PC-9 (cell line): ENCODE results near the gene TMEM231.

Source experiments
- CTCF ChIP-seq: fragments of 200-600 bp; sonication (generic); conservative IDR thresholded peaks from 2 replicates; pipeline ENCODE4 v1.6.1; 2017; ENCODE audit warnings: mixed run types, antibody characterized with exemption, mild to moderate bottlenecking, moderate library complexity
- EZH2 ChIP-seq: fragments of 200-600 bp; sonication (generic); IDR thresholded peaks from 2 replicates; pipeline ENCODE4 v1.8.0; 2017; ENCODE audit warnings: antibody characterized with exemption, low read depth

- TF ChIP-seq CTCF (no peak), EZH2 (no peak)
These were observed 10.1 kb upstream of the TMEM231 start, which contains the start of gene GABARAPL2 for GRCh38 chr16:75566040-75566757.
